ENCODE data around the gene WDR90. TPM values are rescaled to one million over a fixed set of nuclear protein-coding genes. Genes with fewer than 3 reads are reported as not detected.
"Not testable (repeated sequence)": the region's sequence is repeated elsewhere in the genome, so short reads cannot be mapped to it uniquely, and the experiment has no call there.

WDR90 gene
- polyA plus RNA-seq, 1 donor from 2014 or later: 32.1 TPM

DNA sequence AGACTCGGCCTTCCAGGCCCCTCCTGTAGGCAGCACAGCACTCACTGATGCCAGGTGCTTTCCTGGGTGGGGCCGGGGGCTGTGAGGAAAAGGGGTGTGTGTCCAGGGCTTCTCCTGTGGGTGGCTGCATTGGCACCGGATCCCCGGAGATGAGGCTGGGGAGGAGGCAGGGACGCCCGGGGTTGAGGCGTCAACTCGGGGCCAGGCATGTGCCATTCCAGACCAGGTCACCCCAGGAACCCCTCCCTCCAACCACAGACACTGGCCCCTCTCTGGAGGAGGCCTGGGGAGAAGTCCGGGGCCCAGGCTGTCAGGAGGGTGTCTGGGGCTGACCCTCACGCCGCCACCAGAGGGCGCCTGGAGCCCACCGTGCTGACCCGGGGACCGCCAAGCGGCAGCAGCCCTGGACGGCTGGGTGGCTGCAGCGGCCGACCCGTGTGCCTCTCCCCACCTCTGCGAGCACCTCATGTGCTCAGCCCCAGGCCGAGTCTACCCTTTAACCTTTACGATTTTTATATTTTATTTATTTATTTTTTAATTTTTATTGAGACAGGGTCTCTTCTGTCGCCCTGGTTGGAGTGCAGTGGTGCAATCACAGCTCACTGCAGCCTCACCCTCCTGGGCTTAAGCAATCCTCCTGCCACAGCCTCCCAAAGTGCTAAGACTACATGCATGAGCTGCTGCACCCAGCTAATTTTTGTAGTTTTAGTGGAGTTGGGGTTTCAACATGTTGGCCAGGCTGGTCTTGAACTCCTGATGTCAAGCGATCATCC, 62.6 kb downstream of the WDR90 start:
- Histone ChIP-seq H3K27ac (ENCODE audit: low read length) (peak overlapping the region; percentile 99), H3K4me3 (ENCODE audit: low read length) (peak overlapping the region; percentile 70), H4K20me1 (ENCODE audit: insufficient read depth) (no peaks in the 10 kb centered on the region), H3K79me2 (replicated peaks; ENCODE audit: insufficient read depth, low read length) (peaks cover 15% of the 10 kb centered on the region), H3K9me3 (ENCODE audit: low read length) (no peaks in the 10 kb centered on the region), H2AFZ (ENCODE audit: low read depth, low read length) (no peak overlapping the region), H3K36me3 (ENCODE audit: insufficient read depth, low read length) (no peaks in the 10 kb centered on the region), H3K9ac (ENCODE audit: low read length) (peak overlapping the region; percentile 94), H3K27me3 (ENCODE audit: insufficient read depth, low read depth, low read length) (no peaks in the 10 kb centered on the region), H3F3A (ENCODE audit: insufficient read depth, low read length, poor library complexity, severe bottlenecking) (peaks cover 5% of the 10 kb centered on the region), H3K4me2 (ENCODE audit: low read length) (peak overlapping the region; percentile 75), H3K9me2 (ENCODE audit: insufficient read depth, low read length) (no peaks in the 10 kb centered on the region)
- TF ChIP-seq, protein P1, sequence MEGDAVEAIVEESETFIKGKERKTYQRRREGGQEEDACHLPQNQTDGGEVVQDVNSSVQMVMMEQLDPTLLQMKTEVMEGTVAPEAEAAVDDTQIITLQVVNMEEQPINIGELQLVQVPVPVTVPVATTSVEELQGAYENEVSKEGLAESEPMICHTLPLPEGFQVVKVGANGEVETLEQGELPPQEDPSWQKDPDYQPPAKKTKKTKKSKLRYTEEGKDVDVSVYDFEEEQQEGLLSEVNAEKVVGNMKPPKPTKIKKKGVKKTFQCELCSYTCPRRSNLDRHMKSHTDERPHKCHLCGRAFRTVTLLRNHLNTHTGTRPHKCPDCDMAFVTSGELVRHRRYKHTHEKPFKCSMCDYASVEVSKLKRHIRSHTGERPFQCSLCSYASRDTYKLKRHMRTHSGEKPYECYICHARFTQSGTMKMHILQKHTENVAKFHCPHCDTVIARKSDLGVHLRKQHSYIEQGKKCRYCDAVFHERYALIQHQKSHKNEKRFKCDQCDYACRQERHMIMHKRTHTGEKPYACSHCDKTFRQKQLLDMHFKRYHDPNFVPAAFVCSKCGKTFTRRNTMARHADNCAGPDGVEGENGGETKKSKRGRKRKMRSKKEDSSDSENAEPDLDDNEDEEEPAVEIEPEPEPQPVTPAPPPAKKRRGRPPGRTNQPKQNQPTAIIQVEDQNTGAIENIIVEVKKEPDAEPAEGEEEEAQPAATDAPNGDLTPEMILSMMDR (IDR thresholded peaks at IDR 0.05; ENCODE audit: poor library complexity, severe bottlenecking): peak; percentile 87
- no peak for TF ChIP-seq POLR2AphosphoS5 (IDR thresholded peaks at IDR 0.05)
- peak; percentile 85 for TF ChIP-seq RAD21 (conservative IDR thresholded peaks at IDR 0.05)
- TF ChIP-seq SMC3 (conservative IDR thresholded peaks at IDR 0.05; ENCODE audit: poor library complexity): peak; percentile 87

DNA sequence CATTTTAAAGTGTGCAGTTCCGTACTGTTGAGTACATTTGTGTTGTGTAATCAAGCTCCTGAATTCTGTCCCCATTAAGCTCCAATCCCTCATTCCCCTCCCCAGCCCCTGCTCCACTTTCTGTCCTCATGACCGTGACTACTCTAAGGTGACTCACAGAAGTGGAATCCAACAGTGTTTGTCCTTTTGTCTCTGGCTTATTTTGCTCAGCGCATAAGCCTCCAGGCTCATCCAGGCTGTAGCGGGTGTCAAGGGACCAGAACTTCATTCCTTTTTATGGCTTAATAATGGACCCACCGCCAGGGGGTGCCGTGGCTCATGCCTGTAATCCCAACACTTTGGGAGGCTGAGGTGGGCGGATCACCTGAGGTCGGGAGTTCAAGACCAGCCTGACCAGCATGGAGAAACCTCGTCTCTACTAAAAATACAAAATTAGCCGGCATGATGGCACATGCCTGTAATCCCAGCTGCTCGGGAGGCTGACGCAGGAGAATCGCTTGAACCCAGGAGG, 63.6 kb downstream of the WDR90 start:
- not testable (repeated sequence) for H3K27ac ChIP-seq (ENCODE audit: low read length); H3K9ac ChIP-seq (ENCODE audit: low read length); H3K9me3 ChIP-seq (ENCODE audit: low read length); H3K36me3 ChIP-seq (ENCODE audit: insufficient read depth, low read length); H3K4me3 ChIP-seq (ENCODE audit: low read length); H3K27me3 ChIP-seq (ENCODE audit: insufficient read depth, low read depth, low read length); H4K20me1 ChIP-seq (ENCODE audit: insufficient read depth); H3F3A ChIP-seq (ENCODE audit: insufficient read depth, low read length, poor library complexity, severe bottlenecking); H3K4me2 ChIP-seq (ENCODE audit: low read length); H2AFZ ChIP-seq (ENCODE audit: low read depth, low read length); H3K9me2 ChIP-seq (ENCODE audit: insufficient read depth, low read length)
- H3K79me2 ChIP-seq (replicated peaks; ENCODE audit: insufficient read depth, low read length): peaks cover 21% of the 10 kb centered on the region
- TF ChIP-seq, protein P1 (IDR thresholded peaks at IDR 0.05; ENCODE audit: poor library complexity, severe bottlenecking): peak; percentile 57
- TF ChIP-seq SMC3 (conservative IDR thresholded peaks at IDR 0.05; ENCODE audit: poor library complexity): peak; percentile 30
- TF ChIP-seq RAD21 (conservative IDR thresholded peaks at IDR 0.05): peak; percentile 25

DNA sequence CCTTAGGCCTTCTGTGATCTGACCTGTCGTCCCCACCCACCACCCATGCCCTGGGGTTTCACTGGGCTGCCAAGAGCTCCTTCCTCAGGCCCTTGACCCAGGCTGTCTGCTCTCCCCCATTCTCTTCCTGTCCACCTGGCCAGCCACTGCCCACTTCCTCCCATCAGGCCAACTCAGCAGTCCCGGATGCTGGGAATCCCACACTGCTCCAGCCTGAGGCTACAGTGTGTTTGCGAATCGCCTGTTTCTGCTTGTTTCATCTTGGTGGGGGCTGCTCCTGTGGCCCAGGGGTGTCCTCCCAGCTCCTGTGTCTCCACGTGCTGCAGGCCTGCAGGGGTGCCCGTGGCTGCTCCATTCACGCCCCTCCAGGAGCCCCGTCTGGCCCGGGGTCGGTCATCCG, 64.9 kb downstream of the WDR90 start:
- H3K79me2 ChIP-seq (replicated peaks; ENCODE audit: insufficient read depth, low read length): peaks cover 21% of the 10 kb centered on the region
- no peaks in the 10 kb centered on the region for H3K36me3 ChIP-seq (ENCODE audit: insufficient read depth, low read length)
- no peak overlapping the region for H3K9ac ChIP-seq (ENCODE audit: low read length)
- no peaks in the 10 kb centered on the region for H3K9me2 ChIP-seq (ENCODE audit: insufficient read depth, low read length)
- H4K20me1 ChIP-seq (ENCODE audit: insufficient read depth): no peaks in the 10 kb centered on the region
- H3K4me3 ChIP-seq (ENCODE audit: low read length): no peak overlapping the region
- TF ChIP-seq, protein P1 (IDR thresholded peaks at IDR 0.05; ENCODE audit: poor library complexity, severe bottlenecking): no peak
- no peak for TF ChIP-seq SMC3 (conservative IDR thresholded peaks at IDR 0.05; ENCODE audit: poor library complexity)
- TF ChIP-seq, protein P2, sequence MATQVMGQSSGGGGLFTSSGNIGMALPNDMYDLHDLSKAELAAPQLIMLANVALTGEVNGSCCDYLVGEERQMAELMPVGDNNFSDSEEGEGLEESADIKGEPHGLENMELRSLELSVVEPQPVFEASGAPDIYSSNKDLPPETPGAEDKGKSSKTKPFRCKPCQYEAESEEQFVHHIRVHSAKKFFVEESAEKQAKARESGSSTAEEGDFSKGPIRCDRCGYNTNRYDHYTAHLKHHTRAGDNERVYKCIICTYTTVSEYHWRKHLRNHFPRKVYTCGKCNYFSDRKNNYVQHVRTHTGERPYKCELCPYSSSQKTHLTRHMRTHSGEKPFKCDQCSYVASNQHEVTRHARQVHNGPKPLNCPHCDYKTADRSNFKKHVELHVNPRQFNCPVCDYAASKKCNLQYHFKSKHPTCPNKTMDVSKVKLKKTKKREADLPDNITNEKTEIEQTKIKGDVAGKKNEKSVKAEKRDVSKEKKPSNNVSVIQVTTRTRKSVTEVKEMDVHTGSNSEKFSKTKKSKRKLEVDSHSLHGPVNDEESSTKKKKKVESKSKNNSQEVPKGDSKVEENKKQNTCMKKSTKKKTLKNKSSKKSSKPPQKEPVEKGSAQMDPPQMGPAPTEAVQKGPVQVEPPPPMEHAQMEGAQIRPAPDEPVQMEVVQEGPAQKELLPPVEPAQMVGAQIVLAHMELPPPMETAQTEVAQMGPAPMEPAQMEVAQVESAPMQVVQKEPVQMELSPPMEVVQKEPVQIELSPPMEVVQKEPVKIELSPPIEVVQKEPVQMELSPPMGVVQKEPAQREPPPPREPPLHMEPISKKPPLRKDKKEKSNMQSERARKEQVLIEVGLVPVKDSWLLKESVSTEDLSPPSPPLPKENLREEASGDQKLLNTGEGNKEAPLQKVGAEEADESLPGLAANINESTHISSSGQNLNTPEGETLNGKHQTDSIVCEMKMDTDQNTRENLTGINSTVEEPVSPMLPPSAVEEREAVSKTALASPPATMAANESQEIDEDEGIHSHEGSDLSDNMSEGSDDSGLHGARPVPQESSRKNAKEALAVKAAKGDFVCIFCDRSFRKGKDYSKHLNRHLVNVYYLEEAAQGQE (IDR thresholded peaks at IDR 0.05; ENCODE audit: borderline replicate concordance): no peak
- no peak for TF ChIP-seq POLR2AphosphoS5 (IDR thresholded peaks at IDR 0.05)
- TF ChIP-seq EP300 (conservative IDR thresholded peaks at IDR 0.05; ENCODE audit: poor library complexity, severe bottlenecking): no peak
- no peak for TF ChIP-seq TAF1 (IDR thresholded peaks at IDR 0.05; ENCODE audit: low read depth)
- TF ChIP-seq MXI1 (conservative IDR thresholded peaks at IDR 0.05; ENCODE audit: poor library complexity, severe bottlenecking): no peak
- TF ChIP-seq EZH2 (IDR thresholded peaks at IDR 0.05; ENCODE audit: borderline replicate concordance, insufficient read depth, low read length, poor library complexity, severe bottlenecking): no peak
- no peak for TF ChIP-seq RAD21 (conservative IDR thresholded peaks at IDR 0.05)
- no peak overlapping the region for H2AFZ ChIP-seq (ENCODE audit: low read depth, low read length)
- no peaks in the 10 kb centered on the region for H3K27me3 ChIP-seq (ENCODE audit: insufficient read depth, low read depth, low read length)
- H3K9me3 ChIP-seq (ENCODE audit: low read length): no peaks in the 10 kb centered on the region
- H3K4me2 ChIP-seq (ENCODE audit: low read length): no peak overlapping the region
- peaks cover 5% of the 10 kb centered on the region for H3F3A ChIP-seq (ENCODE audit: insufficient read depth, low read length, poor library complexity, severe bottlenecking)
- H3K27ac ChIP-seq (ENCODE audit: low read length): no peak overlapping the region

Measured in neural cell (in vitro differentiated cells).